A673 (cell line): ENCODE results near the gene SEPTIN1. TPM values are rescaled to one million over a fixed set of nuclear protein-coding genes. Genes with fewer than 3 reads are reported as not detected.

Experiments
- BruUV-seq: library from RNA; stranded (reverse); fragments of 400-500 nt; replicated peaks from 2 replicates; lab custom pipeline; 2021; lab: Mats Ljungman, UMichigan
- CTCF ChIA-PET: fragments of 300-600 bp; sonication (Branson Sonifier 250); formaldehyde crosslinking; loops from one replicate; lab custom pipeline; 2022; ENCODE audit warnings: antibody characterized with exemption; lab: Charles Lee
- POLR2A ChIA-PET: fragments of 300-600 bp; sonication (Branson Sonifier 250); formaldehyde crosslinking; loops from one replicate; lab custom pipeline; 2022; ENCODE audit warnings: antibody characterized with exemption; ENCODE audit not compliant: low non-redundant PET; lab: Charles Lee
- DNase-seq: peaks from one replicate; pipeline ENCODE4 v3.0.0-alpha.2; 2015; ENCODE audit warnings: low spot score
- H3K27ac ChIP-seq: fragments of 200-600 bp; sonication (generic); 2 replicates; pipeline ENCODE4 v1.5.1; 2016; ENCODE audit warnings: mixed run types, low read depth, mild to moderate bottlenecking, mixed read lengths, antibody characterized with exemption, low read length; ENCODE audit not compliant: poor library complexity, severe bottlenecking
- H3K27me3 ChIP-seq: fragments of 200-600 bp; sonication (generic); replicated peaks from 2 replicates; pipeline ENCODE4 v1.6.1; 2017; ENCODE audit warnings: mixed run types, low read depth, mild to moderate bottlenecking, mixed read lengths, antibody characterized with exemption, low read length; ENCODE audit not compliant: insufficient read depth, poor library complexity
- H3K36me3 ChIP-seq: fragments of 200-600 bp; sonication (generic); 2 replicates; pipeline ENCODE4 v1.6.1; 2016; ENCODE audit warnings: mixed run types, mild to moderate bottlenecking, mixed read lengths, antibody characterized with exemption, low read length; ENCODE audit not compliant: insufficient read depth, poor library complexity, severe bottlenecking
- H3K4me1 ChIP-seq: fragments of 200-600 bp; sonication (generic); 2 replicates; pipeline ENCODE4 v1.6.1; 2017; ENCODE audit warnings: mixed run types, mild to moderate bottlenecking, mixed read lengths, antibody characterized with exemption, low read length; ENCODE audit not compliant: insufficient read depth, poor library complexity, severe bottlenecking
- H3K4me3 ChIP-seq: fragments of 200-600 bp; sonication (generic); 2 replicates; pipeline ENCODE4 v1.5.1; 2016; ENCODE audit warnings: low read depth, mixed run types, mild to moderate bottlenecking, mixed read lengths, low read length; ENCODE audit not compliant: poor library complexity, severe bottlenecking
- H3K9me3 ChIP-seq: fragments of 200-600 bp; sonication (generic); 2 replicates; pipeline ENCODE4 v1.6.1; 2016; ENCODE audit warnings: mixed run types, low read depth, mild to moderate bottlenecking, mixed read lengths, antibody characterized with exemption, low read length; ENCODE audit not compliant: poor library complexity, severe bottlenecking
- CTCF ChIP-seq: fragments of 300-800, 200-600 bp; sonication (generic); conservative IDR thresholded peaks from 2 replicates; pipeline ENCODE4 v1.5.1; 2017; ENCODE audit warnings: low read depth, mild to moderate bottlenecking, antibody characterized with exemption, low read length, moderate library complexity, mixed read lengths
- EZH2 ChIP-seq: fragments of 200-600 bp; sonication (generic); IDR thresholded peaks from 2 replicates; pipeline ENCODE4 v1.6.1; 2017; ENCODE audit warnings: borderline replicate concordance, low read depth, mild to moderate bottlenecking, mixed read lengths, antibody characterized with exemption, low read length; ENCODE audit not compliant: poor library complexity, severe bottlenecking
- intact Hi-C: fragments of 100-400 bp; cut with micrococcal nuclease; formaldehyde crosslinking; loops from one replicate; pipeline ENCODE4 v1.10.0; 2022; ENCODE audit not compliant: unreplicated experiment
- total RNA-seq: library from RNA; stranded (reverse); gene quantifications from 2 replicates; pipeline ENCODE4 v1.2.3, GENCODE V29; 2021

SEPTIN1 gene
- total RNA-seq, 1 experiment from 2014 or later: 0.86 TPM

GRCh38 chr16:30370456-30371247 is 11.7 kb downstream of the SEPTIN1 start, which contains the start of gene TBC1D10B:
Gene TBC1D10B, minus strand, starts transcription at chr16:30370494. Its CDS starts 311 bp downstream, at chr16:30370183.
- H3K36me3 ChIP-seq: peaks cover 11% of the 10 kb centered on the region
- DNase-seq: peak; percentile 100
- intact Hi-C loops: loop anchor here (5.0 kb wide), 1 partner anchor 37 kb away; the partner anchor contains the start of gene ZNF771
- H3K4me1 ChIP-seq: peaks cover 8% of the 10 kb centered on the region
- no peak for TF ChIP-seq EZH2
- no peak; the same call in 1 of the 2 replicates for TF ChIP-seq CTCF
- H3K9me3 ChIP-seq: no peaks in the 10 kb centered on the region
- peak within 1 kb of the TSS; percentile 84 for H3K27ac ChIP-seq
- ChIA-PET CTCF (interaction anchor here (1.2 kb wide), 2 partner anchors 39 to 59 kb away, joined by 5 read pairs; partner anchors contain the start of gene DCTPP1), POLR2A (interaction anchor here (0.9 kb wide), 1 partner anchor 36 kb away, joined by 4 read pairs; no protein-coding TSS in a partner anchor)
- H3K4me3 ChIP-seq: peak within 1 kb of the TSS; percentile 94
- BruUV-seq: no TSS peak
- H3K27me3 ChIP-seq: no peaks in the 10 kb centered on the region

GRCh38 chr16:30369938-30370455 is 12.4 kb downstream of the SEPTIN1 start:
- DNase-seq: no peak
- Histone ChIP-seq H3K27me3 (no peaks in the 10 kb centered on the region), H3K4me1 (peaks cover 8% of the 10 kb centered on the region), H3K27ac (peak overlapping the region; percentile 83), H3K4me3 (peak overlapping the region; percentile 94), H3K36me3 (peaks cover 18% of the 10 kb centered on the region), H3K9me3 (no peaks in the 10 kb centered on the region)
- CTCF ChIA-PET: no interaction called here
- intact Hi-C loops: loop anchor here (5.0 kb wide), 1 partner anchor 37 kb away; the partner anchor contains the start of gene ZNF771
- BruUV-seq: no TSS peak
- TF ChIP-seq CTCF: no peak
- POLR2A ChIA-PET: no interaction called here

- peak overlapping the region; percentile 83 for H3K27ac ChIP-seq
- intact Hi-C loops: no loop called here
- H3K4me3 ChIP-seq: peak overlapping the region; percentile 94
- H3K4me1 ChIP-seq: peaks cover 8% of the 10 kb centered on the region
- no peak for DNase-seq
- H3K36me3 ChIP-seq: peaks cover 18% of the 10 kb centered on the region
- ChIA-PET POLR2A (no interaction called here), CTCF (no interaction called here)
- BruUV-seq: no TSS peak
- no peaks in the 10 kb centered on the region for H3K9me3 ChIP-seq
- no peaks in the 10 kb centered on the region for H3K27me3 ChIP-seq
- TF ChIP-seq EZH2 (no peak), CTCF (no peak)
Observed at GRCh38 chr16:30369091-30369937, 13.0 kb downstream of the SEPTIN1 start.
